C4-2B (cell line): ENCODE measurements around the gene ZNF579.

ENCODE experiments used
- CTCF ChIP-seq: fragments of 450-650 bp; conservative IDR thresholded peaks from 2 replicates; pipeline ENCODE4 v1.5.1; 2017; ENCODE audit warnings: mild to moderate bottlenecking
- ZFX ChIP-seq: fragments of 450-650 bp; IDR thresholded peaks from 2 replicates; pipeline ENCODE4 v1.6.1; 2017

DNA sequence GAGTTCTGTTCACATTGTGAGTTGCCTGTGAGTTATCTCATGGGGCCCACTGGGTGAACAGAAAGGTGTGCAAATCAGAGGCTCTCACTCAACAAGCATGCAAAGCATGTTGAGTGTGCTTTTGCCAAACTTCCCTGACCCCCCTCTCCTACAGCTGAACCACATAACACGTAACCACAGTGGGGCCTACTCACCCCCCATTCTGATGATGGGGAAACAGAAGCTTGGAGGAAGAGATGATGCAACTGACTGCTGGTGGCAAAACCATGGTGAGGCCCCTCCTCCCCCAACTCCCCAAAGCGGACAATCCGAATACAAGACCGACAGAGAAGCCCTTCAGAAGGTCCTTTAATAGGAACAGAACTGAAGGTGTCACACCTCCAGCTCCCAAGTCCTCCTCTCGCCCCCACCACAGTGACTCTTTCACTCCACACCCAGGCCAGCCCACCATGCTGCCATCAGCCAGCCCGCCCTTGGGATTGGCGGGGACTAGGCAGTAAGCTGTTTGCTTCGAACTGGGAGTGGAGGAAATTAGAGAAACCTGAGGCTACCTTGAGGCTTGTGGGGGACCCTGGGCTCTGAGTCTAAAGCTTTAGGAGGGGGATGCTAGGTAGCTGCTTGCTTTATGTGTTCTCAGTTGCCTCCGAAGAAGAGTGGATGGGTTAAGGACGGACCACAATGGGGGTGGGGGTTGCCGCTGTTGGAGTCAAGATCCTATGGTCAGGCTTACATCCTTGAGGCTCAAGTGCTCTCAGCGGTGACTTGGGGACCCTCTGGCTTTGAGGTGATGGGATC lies 40.0 kb upstream of the ZNF579 start:
- TF ChIP-seq CTCF: no peak
- no peak for TF ChIP-seq ZFX
